ENCODE results near the gene SWAP70.

The SWAP70 gene

GRCh38 chr11:9762531-9762930, 98.7 kb downstream of the SWAP70 start:
- ChIA-PET CTCF (interaction anchor here (0.7 to 2.3 kb wide), 4 partner anchors 15 to 561 kb away, joined by 3 to 13 read pairs (median 3); no protein-coding TSS in a partner anchor), POLR2A (no interaction called here)
- TF ChIP-seq CTCF (IDR thresholded peaks at IDR 0.05; ENCODE audit: control extremely low read depth, extremely low read depth, low read depth, missing control alignments), result no peak
- no peak for DNase-seq (ENCODE audit: extremely low spot score)

DNA sequence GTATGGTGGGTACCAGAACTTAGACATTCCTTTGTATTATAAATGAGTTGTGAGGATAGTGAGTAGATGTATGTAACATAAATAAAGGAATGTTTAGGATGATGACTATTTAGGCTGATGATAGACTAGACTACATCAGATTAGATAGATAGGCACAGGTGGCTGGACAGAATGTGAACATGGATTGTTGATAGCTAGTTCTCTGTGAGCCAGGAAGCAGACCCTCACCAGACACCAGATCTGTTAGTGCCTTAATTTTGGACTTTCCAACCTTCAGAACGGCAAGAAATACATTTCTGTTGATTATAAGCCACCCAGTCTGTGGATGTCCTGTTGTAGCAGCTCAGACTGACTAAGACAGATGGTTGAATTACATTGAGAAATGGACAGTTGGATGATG, 99.4 kb downstream of the SWAP70 start:
- ChIA-PET CTCF (interaction anchor here (0.9 to 4.1 kb wide), 4 partner anchors 13 to 560 kb away, joined by 3 to 19 read pairs (median 8); no protein-coding TSS in a partner anchor), POLR2A (no interaction called here)
- TF ChIP-seq CTCF (IDR thresholded peaks at IDR 0.05; ENCODE audit: control extremely low read depth, extremely low read depth, low read depth, missing control alignments), result no peak
- DNase-seq (ENCODE audit: extremely low spot score), result no peak

GRCh38 chr11:9765320-9766101, 101.6 kb downstream of the SWAP70 start:
- no peak for TF ChIP-seq CTCF (IDR thresholded peaks at IDR 0.05; ENCODE audit: control extremely low read depth, extremely low read depth, low read depth, missing control alignments)
- POLR2A ChIA-PET, result no interaction called here
- CTCF ChIA-PET, result interaction anchor here (0.8 to 4.1 kb wide), 8 partner anchors 10 to 241 kb away, joined by 3 to 19 read pairs (median 5); no protein-coding TSS in a partner anchor

DNA sequence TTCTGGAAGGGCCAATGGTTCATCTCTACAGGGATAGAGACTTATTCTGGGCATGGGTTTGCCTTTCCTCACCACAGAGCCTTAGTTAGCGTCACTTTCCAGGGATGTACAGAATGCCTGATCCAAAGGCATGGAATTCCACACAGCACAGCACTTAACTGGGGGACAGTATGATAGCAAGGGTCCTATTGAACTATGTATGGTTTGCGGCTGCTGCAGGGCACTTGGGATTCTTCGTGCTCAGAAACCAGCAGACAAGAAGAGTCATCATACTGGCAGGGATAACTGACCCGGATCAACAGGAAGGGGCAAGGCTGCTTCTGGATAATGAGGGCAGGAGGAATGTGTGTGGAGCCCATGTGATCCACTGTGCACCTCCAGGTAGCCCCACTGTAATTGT, 105.7 kb downstream of the SWAP70 start:
- ChIA-PET CTCF (interaction anchor here (1.2 kb wide), 1 partner anchor 9 kb away, joined by 3 read pairs; no protein-coding TSS in a partner anchor), POLR2A (no interaction called here)
- no peak for DNase-seq (ENCODE audit: extremely low spot score)
- TF ChIP-seq CTCF (IDR thresholded peaks at IDR 0.05; ENCODE audit: control extremely low read depth, extremely low read depth, low read depth, missing control alignments), result no peak

More at GRCh38 chr11:9765320-9766101, 101.6 kb downstream of the SWAP70 start:
- DNase-seq (ENCODE audit: extremely low spot score), result no peak

DNA sequence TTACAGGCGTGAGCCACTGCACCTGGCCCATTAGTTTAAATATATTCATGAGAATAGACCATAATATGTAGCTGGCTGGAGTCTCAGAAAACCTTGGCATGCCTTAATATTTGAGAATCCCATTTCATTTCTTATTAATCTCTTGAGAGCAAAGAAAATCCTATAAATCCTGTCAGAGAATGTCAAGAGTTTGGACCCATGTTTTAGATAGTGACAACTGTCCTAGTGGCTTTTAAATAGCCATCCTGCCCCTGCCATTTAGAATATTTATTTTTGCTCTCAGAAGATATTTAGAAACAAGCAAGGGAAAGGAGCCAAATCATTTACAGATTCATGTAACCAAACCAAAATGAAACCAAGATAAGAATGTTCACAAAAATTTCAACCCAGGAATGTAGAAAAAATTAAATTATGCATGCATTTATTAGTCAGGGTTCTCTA, 107.2 kb downstream of the SWAP70 start:
- TF ChIP-seq CTCF (IDR thresholded peaks at IDR 0.05; ENCODE audit: control extremely low read depth, extremely low read depth, low read depth, missing control alignments), result no peak
- ChIA-PET CTCF (interaction anchor here (1.2 kb wide), 1 partner anchor 11 kb away, joined by 4 read pairs; no protein-coding TSS in a partner anchor), POLR2A (no interaction called here)
- DNase-seq (ENCODE audit: extremely low spot score), result no peak

GRCh38 chr11:9772218-9772617, 108.3 kb downstream of the SWAP70 start:
- DNase-seq (ENCODE audit: extremely low spot score), result no peak
- TF ChIP-seq CTCF (IDR thresholded peaks at IDR 0.05; ENCODE audit: control extremely low read depth, extremely low read depth, low read depth, missing control alignments), result no peak
- CTCF ChIA-PET, result interaction anchor here (1.0 kb wide), 2 partner anchors 12 to 13 kb away, joined by 4 read pairs; no protein-coding TSS in a partner anchor
- POLR2A ChIA-PET, result no interaction called here
